CD4-positive, alpha-beta T cell (primary cell): ENCODE data around the gene CRYBA2. TPM values are rescaled to one million over a fixed set of nuclear protein-coding genes. Genes with fewer than 3 reads are reported as not detected.
A peak's percentile ranks its signal among the peaks of the same experiment; 100 is the strongest.

Experiments
- ATAC-seq: fragments of 200-7000 bp; cut with Tn5 transposase; one replicate; pipeline ENCODE4 v1.10.0; 2022; ENCODE audit warnings: mild to moderate bottlenecking; ENCODE audit not compliant: poor library complexity
- CTCF ChIA-PET: fragments of 350-600 bp; sonication (Branson Sonifier 250); formaldehyde crosslinking; loops from one replicate; lab custom pipeline; 2021; ENCODE audit warnings: antibody characterized with exemption, inconsistent platforms; lab: Charles Lee
- POLR2A ChIA-PET: fragments of 350-600 bp; sonication (Branson Sonifier 250); formaldehyde crosslinking; loops from one replicate; lab custom pipeline; 2021; ENCODE audit warnings: antibody characterized with exemption, inconsistent platforms; lab: Charles Lee
- DNase-seq, 14 experiments: peaks; one replicate each; pipeline ENCODE4 v3.0.0-alpha.2; 2013 to 2020; ENCODE audit warnings: mixed read lengths in 2 of 14
- H3K27ac ChIP-seq, 2 donors: one replicate each; pipeline versions ENCODE4 v1.5.1 to v1.7.0; 2013; ENCODE audit warnings: low read length in 2 of 2, low read depth in 1 of 2, mild to moderate bottlenecking in 1 of 2
- H3K27me3 ChIP-seq, 2 experiments: 1 replicate in 1 of 2; 2 replicates in 1 of 2; pipeline versions ENCODE4 v1.6.1 to v1.7.0; 2013; ENCODE audit warnings: low read length in 2 of 2, control low read depth in 1 of 2, mild to moderate bottlenecking in 1 of 2, moderate library complexity in 1 of 2; ENCODE audit not compliant: insufficient read depth in 2 of 2, control insufficient read depth in 1 of 2
- H3K36me3 ChIP-seq: one replicate; pipeline ENCODE4 v1.6.1; 2013; ENCODE audit warnings: low read length, control low read depth; ENCODE audit not compliant: insufficient read depth
- H3K4me1 ChIP-seq: one replicate; pipeline ENCODE4 v1.6.1; 2013; ENCODE audit warnings: low read length, control low read depth; ENCODE audit not compliant: insufficient read depth
- H3K4me3 ChIP-seq: one replicate; pipeline ENCODE4 v1.5.1; 2013; ENCODE audit warnings: mild to moderate bottlenecking, low read length, moderate library complexity
- H3K9me3 ChIP-seq, 2 experiments: 1 replicate in 1 of 2; 2 replicates in 1 of 2; pipeline versions ENCODE4 v1.6.1 to v1.7.0; 2013; ENCODE audit warnings: low read length in 2 of 2, mild to moderate bottlenecking in 2 of 2, control low read depth in 1 of 2, moderate library complexity in 1 of 2; ENCODE audit not compliant: control insufficient read depth in 1 of 2, insufficient read depth in 1 of 2
- H3K27ac Mint-ChIP-seq: one replicate; pipeline ENCODE4 v1.8.0; 2020; ENCODE audit warnings: mixed read lengths
- H3K27me3 Mint-ChIP-seq: one replicate; pipeline ENCODE4 v1.8.0; 2021; ENCODE audit warnings: mixed read lengths
- H3K36me3 Mint-ChIP-seq: one replicate; pipeline ENCODE4 v1.8.0; 2021; ENCODE audit warnings: low read depth, mixed read lengths
- H3K4me1 Mint-ChIP-seq: one replicate; pipeline ENCODE4 v1.8.0; 2021; ENCODE audit warnings: low read depth, mixed read lengths
- H3K4me3 Mint-ChIP-seq: one replicate; pipeline ENCODE4 v1.8.0; 2020; ENCODE audit warnings: mild to moderate bottlenecking, mixed read lengths
- H3K9me3 Mint-ChIP-seq: one replicate; pipeline ENCODE4 v1.8.0; 2020; ENCODE audit warnings: mixed read lengths
- CTCF ChIP-seq: fragments of 200-600 bp; IDR thresholded peaks from one replicate; pipeline ENCODE4 v1.8.0; 2022; ENCODE audit warnings: antibody characterized with exemption, mild to moderate bottlenecking
- intact Hi-C, 2 experiments: fragments of 100-400 bp; cut with DNase I in 1 of 2; cut with micrococcal nuclease in 1 of 2; formaldehyde crosslinking; loops; one replicate each; pipeline versions ENCODE4 v1.15.1 to v1.9.0; 2023 to 2025; cut with DNase I, micrococcal nuclease
- total RNA-seq, 174 experiments: library from RNA in 2 of 174; stranded (reverse) in 2 of 174; gene quantifications; one replicate each; pipeline ENCODE4 v1.2.3 and lab custom pipeline; 2021 to 2026

CRYBA2 gene
- total RNA-seq, 2 experiments from 2014 or later = not detected

GRCh38 chr2:219016721-219017120, 23.5 kb upstream of the CRYBA2 start:
- Mint-ChIP-seq H3K27ac (no peak overlapping the region), H3K4me1 (no peaks in the 10 kb centered on the region), H3K4me3 (no peak overlapping the region), H3K9me3 (no peaks in the 10 kb centered on the region), H3K36me3 (no peaks in the 10 kb centered on the region), H3K27me3 (peaks cover 31% of the 10 kb centered on the region)
- intact Hi-C loops = no loop called here
- no peak overlapping the region for H3K27ac ChIP-seq
- H3K4me3 ChIP-seq = no peak overlapping the region
- POLR2A ChIA-PET = no interaction called here
- no peak for TF ChIP-seq CTCF
- no peak for DNase-seq
- no peaks in the 10 kb centered on the region for H3K4me1 ChIP-seq
- no peak for ATAC-seq
- no peaks in the 10 kb centered on the region for H3K9me3 ChIP-seq
- H3K36me3 ChIP-seq = no peaks in the 10 kb centered on the region
- peaks cover 0 to 2% of the 10 kb centered on the region in 2 experiments for H3K27me3 ChIP-seq
- CTCF ChIA-PET = interaction anchor here (0.9 kb wide), 1 partner anchor 37 kb away, joined by 4 read pairs; no protein-coding TSS in a partner anchor

- ChIA-PET POLR2A (no interaction called here), CTCF (interaction anchor here (0.6 to 1.3 kb wide), 4 partner anchors 15 to 123 kb away, joined by 3 to 5 read pairs (median 4); no protein-coding TSS in a partner anchor)
- H3K9me3 Mint-ChIP-seq = no peaks in the 10 kb centered on the region
- H3K36me3 ChIP-seq = no peaks in the 10 kb centered on the region
- H3K4me1 ChIP-seq = no peaks in the 10 kb centered on the region
- H3K36me3 Mint-ChIP-seq = no peaks in the 10 kb centered on the region
- H3K4me3 Mint-ChIP-seq = no peak overlapping the region
- ATAC-seq = no peak
- peaks cover 15 to 17% of the 10 kb centered on the region in 2 experiments for H3K27me3 ChIP-seq
- DNase-seq = no peak
- no peak overlapping the region for H3K4me3 ChIP-seq
- H3K27ac Mint-ChIP-seq = no peak overlapping the region
- H3K27ac ChIP-seq = no peak overlapping the region
- peaks cover 0 to 2% of the 10 kb centered on the region in 2 experiments for H3K9me3 ChIP-seq
- no peaks in the 10 kb centered on the region for H3K4me1 Mint-ChIP-seq
- no peak for TF ChIP-seq CTCF
- intact Hi-C loops = no loop called here
- peaks cover 50% of the 10 kb centered on the region for H3K27me3 Mint-ChIP-seq
These were observed 17.7 kb upstream of the CRYBA2 start for GRCh38 chr2:219010873-219011272.

- intact Hi-C loops = no loop called here
- DNase-seq (peak in 2 of 14 experiments; percentile 16 to 40), ATAC-seq (peak; percentile 71)
- peaks cover 53% of the 10 kb centered on the region for H3K27me3 Mint-ChIP-seq
- no peaks in the 10 kb centered on the region for H3K9me3 Mint-ChIP-seq
- no peaks in the 10 kb centered on the region for H3K4me1 Mint-ChIP-seq
- Histone ChIP-seq H3K4me3 (no peak overlapping the region), H3K27me3 (peaks cover 21% of the 10 kb centered on the region in 2 experiments), H3K9me3 (peaks cover 0 to 4% of the 10 kb centered on the region in 2 experiments), H3K4me1 (no peaks in the 10 kb centered on the region), H3K27ac (no peak overlapping the region), H3K36me3 (no peaks in the 10 kb centered on the region)
- H3K4me3 Mint-ChIP-seq = no peak overlapping the region
- peak; percentile 35 for TF ChIP-seq CTCF
- H3K36me3 Mint-ChIP-seq = no peaks in the 10 kb centered on the region
- POLR2A ChIA-PET = no interaction called here
- CTCF ChIA-PET = interaction anchor here (0.6 to 1.3 kb wide), 3 partner anchors 14 to 124 kb away, joined by 3 to 5 read pairs (median 3); no protein-coding TSS in a partner anchor
- no peak overlapping the region for H3K27ac Mint-ChIP-seq
These were observed 17.0 kb upstream of the CRYBA2 start for GRCh38 chr2:219010162-219010756.
